Gastroesophageal sphincter (tissue), 4 donors: ENCODE results near the gene PITPNM2. TPM values are rescaled to one million over a fixed set of nuclear protein-coding genes. Genes with fewer than 3 reads are reported as not detected.
A peak's percentile ranks its signal among the peaks of the same experiment; 100 is the strongest.

Source experiments
- ATAC-seq: fragments of 150-250 bp; one replicate; pipeline ENCODE4 v1.9.1; 2016; ENCODE audit warnings: mild to moderate bottlenecking, moderate library complexity
- H3K27ac ChIP-seq, 4 donors: fragments of 200-600 bp; sonication (generic) in 3 of 4; 1 replicate in 3 of 4; 2 replicates in 1 of 4; pipeline ENCODE4 v1.5.1; 2016 to 2019
- H3K27me3 ChIP-seq: fragments of 200-600 bp; sonication (generic); one replicate; pipeline ENCODE4 v1.5.1; 2019
- H3K36me3 ChIP-seq, 2 donors: fragments of 200-600 bp; sonication (generic); one replicate each; pipeline ENCODE4 v1.5.1; 2019; ENCODE audit warnings: control low read depth in 1 of 2
- H3K4me1 ChIP-seq, 3 donors: fragments of 200-600 bp; sonication (generic); 1 replicate in 2 of 3; 2 replicates in 1 of 3; pipeline ENCODE4 v1.5.1; 2016 to 2019; ENCODE audit warnings: control low read depth in 2 of 3
- H3K4me3 ChIP-seq, 2 donors: fragments of 200-600 bp; sonication (generic); one replicate each; pipeline ENCODE4 v1.5.1; 2019; ENCODE audit warnings: mild to moderate bottlenecking in 1 of 2, moderate library complexity in 1 of 2
- H3K9me3 ChIP-seq, 3 donors: fragments of 200-600 bp; sonication (generic); one replicate each; pipeline ENCODE4 v1.5.1; 2017 to 2019; ENCODE audit warnings: control low read depth in 2 of 3
- EP300 ChIP-seq: sonication (generic); formaldehyde crosslinking; IDR thresholded peaks from one replicate; pipeline ENCODE4 v1.6.1; 2017; ENCODE audit warnings: antibody characterized with exemption, mild to moderate bottlenecking
- POLR2A ChIP-seq, 2 donors: fragments of 450-650 bp; IDR thresholded peaks; one replicate each; pipeline ENCODE4 v1.6.1; 2017; ENCODE audit warnings: antibody characterized with exemption in 2 of 2, mild to moderate bottlenecking in 2 of 2, moderate library complexity in 1 of 2
- POLR2AphosphoS5 ChIP-seq: sonication (generic); formaldehyde crosslinking; IDR thresholded peaks from one replicate; pipeline ENCODE4 v1.6.1; 2017; ENCODE audit warnings: antibody characterized with exemption
- WGBS, 2 donors: methylation state at CpG; one replicate each; pipeline ENCODE4 v1.1.5; 2018; ENCODE audit warnings: low coverage in 1 of 2; 5-methylcytosine and 5-hydroxymethylcytosine counted together
- total RNA-seq, 4 donors: library from RNA; depleted of rRNA; stranded (reverse); fragments of >200 nt; gene quantifications; one replicate each; pipeline ENCODE4 v1.1.0, GENCODE V29; 2016
- TF ChIP-seq, protein P1 (sequence below), 4 experiments: fragments of 200-600 bp in 2 of 4; fragments of 450-650 bp in 2 of 4; sonication (generic) in 1 of 4; IDR thresholded peaks; one replicate each; pipeline ENCODE4 v1.5.1; 2017 to 2019; ENCODE audit warnings: antibody characterized with exemption in 4 of 4, mild to moderate bottlenecking in 2 of 4, moderate library complexity in 2 of 4

PITPNM2 gene
- total RNA-seq, result 10 to 100 TPM in 3 of 4 donors, 1 to 10 TPM in 1; 9.9 to 20.4 (median 16.4) TPM

DNA sequence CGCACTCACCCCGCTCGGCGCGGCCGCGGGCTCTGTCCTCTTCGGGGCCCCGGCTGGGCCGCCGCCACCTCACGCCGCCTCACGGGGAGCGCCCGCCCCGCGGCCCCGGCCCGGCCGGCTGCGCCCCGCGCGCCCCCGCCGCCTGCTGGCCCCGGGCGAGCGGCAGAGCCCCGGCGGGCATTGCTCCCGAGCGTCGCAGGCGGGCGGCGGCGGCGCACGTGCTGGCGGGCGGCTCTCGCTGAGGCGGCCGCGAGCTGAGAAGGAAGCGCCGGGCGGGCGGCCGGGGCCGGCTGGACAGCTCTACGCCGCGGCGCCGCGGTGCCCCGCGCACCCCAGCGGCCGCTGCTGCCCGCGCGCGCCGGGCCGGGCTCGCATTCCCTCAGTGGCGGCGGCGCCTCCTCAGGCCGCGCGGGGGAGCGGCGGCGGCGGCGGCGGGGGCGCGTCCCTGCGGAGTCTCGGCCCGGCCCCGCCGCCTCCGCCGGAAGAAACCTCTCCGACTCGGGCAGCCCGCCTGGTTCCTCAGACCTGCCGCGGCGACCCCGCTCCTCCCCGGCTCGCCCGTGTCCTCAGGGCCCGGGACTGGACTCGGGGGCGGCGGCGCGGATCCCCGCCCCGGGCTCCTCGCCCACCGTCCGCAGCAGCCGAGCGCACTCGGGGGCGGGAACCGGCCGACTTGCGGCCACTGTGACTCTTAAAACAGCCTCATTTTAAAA, at the start of gene PITPNM2:
Gene PITPNM2, minus strand, starts transcription at position 347 of the 713 bp plus-strand sequence. CDS start 116,500 bp downstream, outside the sequence.
- Histone ChIP-seq H3K27me3 (no peaks in the 10 kb centered on the region), H3K27ac (peak within 1 kb of the TSS; percentile 79 to 96 (median 90)), H3K36me3 (peaks cover 0 to 6% of the 10 kb centered on the region in 2 donors), H3K9me3 (no peaks in the 10 kb centered on the region), H3K4me1 (peaks cover 0 to 52% (median 21%) of the 10 kb centered on the region in 3 donors), H3K4me3 (peak within 1 kb of the TSS; percentile 80 to 85)
- peak; percentile 93 for ATAC-seq
- WGBS, 2 donors, result no CpG with 5 or more reads among the region's 119 CpGs
- no peak for TF ChIP-seq EP300
- TF ChIP-seq, protein P1, sequence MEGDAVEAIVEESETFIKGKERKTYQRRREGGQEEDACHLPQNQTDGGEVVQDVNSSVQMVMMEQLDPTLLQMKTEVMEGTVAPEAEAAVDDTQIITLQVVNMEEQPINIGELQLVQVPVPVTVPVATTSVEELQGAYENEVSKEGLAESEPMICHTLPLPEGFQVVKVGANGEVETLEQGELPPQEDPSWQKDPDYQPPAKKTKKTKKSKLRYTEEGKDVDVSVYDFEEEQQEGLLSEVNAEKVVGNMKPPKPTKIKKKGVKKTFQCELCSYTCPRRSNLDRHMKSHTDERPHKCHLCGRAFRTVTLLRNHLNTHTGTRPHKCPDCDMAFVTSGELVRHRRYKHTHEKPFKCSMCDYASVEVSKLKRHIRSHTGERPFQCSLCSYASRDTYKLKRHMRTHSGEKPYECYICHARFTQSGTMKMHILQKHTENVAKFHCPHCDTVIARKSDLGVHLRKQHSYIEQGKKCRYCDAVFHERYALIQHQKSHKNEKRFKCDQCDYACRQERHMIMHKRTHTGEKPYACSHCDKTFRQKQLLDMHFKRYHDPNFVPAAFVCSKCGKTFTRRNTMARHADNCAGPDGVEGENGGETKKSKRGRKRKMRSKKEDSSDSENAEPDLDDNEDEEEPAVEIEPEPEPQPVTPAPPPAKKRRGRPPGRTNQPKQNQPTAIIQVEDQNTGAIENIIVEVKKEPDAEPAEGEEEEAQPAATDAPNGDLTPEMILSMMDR (IDR thresholded peaks at IDR 0.05), result peak in 3 of 4 experiments; percentile 37 to 75 (median 61)

DNA sequence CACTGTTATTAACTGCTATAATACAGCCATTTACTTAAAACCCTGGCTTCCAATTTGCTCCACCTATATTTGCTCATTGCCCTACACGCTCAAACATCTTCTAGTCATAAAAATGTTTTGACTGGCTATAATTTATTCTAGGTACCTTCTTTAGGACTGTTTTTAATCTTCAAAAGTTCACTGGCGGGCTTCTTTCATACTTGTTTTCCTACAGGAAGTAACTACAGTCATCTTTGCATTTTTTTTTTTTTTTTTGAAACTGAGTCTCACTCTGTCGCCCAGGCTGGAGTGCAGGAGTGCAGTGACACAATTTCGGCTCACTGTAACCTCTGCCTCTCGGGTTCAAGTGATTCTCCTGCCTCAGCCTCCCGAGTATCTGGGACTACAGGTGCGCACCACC, 49.5 kb upstream of the PITPNM2 start:
- Histone ChIP-seq H3K27ac (no peak overlapping the region), H3K36me3 (peaks cover 3 to 61% of the 10 kb centered on the region in 2 donors), H3K9me3 (no peaks in the 10 kb centered on the region), H3K4me3 (no peak overlapping the region), H3K27me3 (no peaks in the 10 kb centered on the region), H3K4me1 (no peaks in the 10 kb centered on the region)
- TF ChIP-seq EP300, result no peak
- TF ChIP-seq, protein P1 (IDR thresholded peaks at IDR 0.05), result no peak
- no peak for TF ChIP-seq POLR2A (IDR thresholded peaks at IDR 0.05)
- TF ChIP-seq POLR2AphosphoS5, result no peak
- no peak for ATAC-seq
- 87 to 89% methylated on average over 7 of the region's 7 CpGs for WGBS, 2 donors

- Histone ChIP-seq H3K27me3 (no peaks in the 10 kb centered on the region), H3K36me3 (peaks cover 3 to 61% of the 10 kb centered on the region in 2 donors), H3K27ac (no peak overlapping the region), H3K4me3 (no peak overlapping the region), H3K9me3 (no peaks in the 10 kb centered on the region), H3K4me1 (no peaks in the 10 kb centered on the region)
- TF ChIP-seq POLR2A (IDR thresholded peaks at IDR 0.05), result no peak
- TF ChIP-seq EP300, result no peak
- TF ChIP-seq, protein P1 (IDR thresholded peaks at IDR 0.05), result no peak
- no peak for TF ChIP-seq POLR2AphosphoS5
- no peak for ATAC-seq
- WGBS, 2 donors, result 85 to 97% methylated on average over 2 to 3 of the region's 3 CpGs
These were observed 49.0 kb upstream of the PITPNM2 start for GRCh38 chr12:123199936-123200335.

- Histone ChIP-seq H3K9me3 (no peaks in the 10 kb centered on the region), H3K27ac (no peak overlapping the region), H3K36me3 (peaks cover 0 to 89% of the 10 kb centered on the region in 2 donors), H3K4me1 (no peaks in the 10 kb centered on the region), H3K4me3 (no peak overlapping the region), H3K27me3 (no peaks in the 10 kb centered on the region)
- TF ChIP-seq POLR2AphosphoS5 (no peak), EP300 (no peak)
- WGBS, 2 donors, result 92 to 94% methylated on average over 4 to 6 of the region's 6 CpGs
- no peak for ATAC-seq
These were observed 36.7 kb upstream of the PITPNM2 start for GRCh38 chr12:123187637-123188036.

DNA sequence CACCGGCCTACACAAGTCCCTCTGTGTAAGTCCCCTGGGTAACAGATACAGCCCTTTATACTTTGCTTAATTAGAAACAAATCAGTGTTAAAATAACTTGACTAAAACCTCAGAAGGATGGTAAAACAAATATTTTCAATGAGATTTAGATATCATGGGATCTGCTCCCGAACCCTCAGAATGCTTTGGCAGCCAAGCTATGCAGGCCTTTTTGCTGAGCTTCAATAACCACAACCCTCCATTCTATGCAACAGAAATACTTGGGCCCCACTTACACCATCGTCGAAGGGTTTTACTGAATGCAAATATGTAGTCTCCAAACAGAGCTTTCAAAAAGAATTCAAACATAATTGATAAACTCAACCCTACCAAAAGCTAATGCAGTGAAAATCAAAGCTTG, 29.3 kb upstream of the PITPNM2 start:
- no peak for ATAC-seq
- TF ChIP-seq POLR2AphosphoS5 (no peak), POLR2A (IDR thresholded peaks at IDR 0.05) (no peak), EP300 (no peak)
- TF ChIP-seq, protein P1 (IDR thresholded peaks at IDR 0.05), result no peak
- no peaks in the 10 kb centered on the region for H3K27me3 ChIP-seq
- H3K36me3 ChIP-seq, result peaks cover 0 to 79% of the 10 kb centered on the region in 2 donors
- H3K9me3 ChIP-seq, result no peaks in the 10 kb centered on the region
- 67 to 84% methylated on average over 1 to 4 of the region's 4 CpGs for WGBS, 2 donors
- H3K4me1 ChIP-seq, result no peaks in the 10 kb centered on the region
- H3K4me3 ChIP-seq, result no peak overlapping the region
- H3K27ac ChIP-seq, result no peak overlapping the region
